K562 (cell line): ENCODE results near the gene RGL2. TPM values are rescaled to one million over a fixed set of nuclear protein-coding genes. Genes with fewer than 3 reads are reported as not detected.

Experiments
- BCL6 ChIP-seq: fragments of 250-450 bp; sonication (Bioruptor Pico); IDR thresholded peaks from 2 replicates; pipeline ENCODE4 v1.4.0; 2020
- CREB1 ChIP-seq, 2 experiments: sonication (generic) in 1 of 2; formaldehyde crosslinking in 1 of 2; IDR thresholded peaks; 2 replicates each; pipeline versions ENCODE4 v1.6.1 to v1.8.0; 2012 to 2022; ENCODE audit warnings: inconsistent platforms in 1 of 2, mild to moderate bottlenecking in 1 of 2, missing genetic modification reagents in 1 of 2, moderate library complexity in 1 of 2
- CTBP1 ChIP-seq: fragments of 450-650 bp; IDR thresholded peaks from 2 replicates; pipeline ENCODE4 v1.6.1; 2016; ENCODE audit warnings: borderline replicate concordance
- E4F1 ChIP-seq: fragments of 250-450 bp; sonication (Bioruptor Pico); IDR thresholded peaks from 2 replicates; pipeline ENCODE4 v1.5.0; 2021; ENCODE audit warnings: mild to moderate bottlenecking, borderline replicate concordance
- FIP1L1 ChIP-seq: fragments of 200-400 bp; formaldehyde crosslinking; IDR thresholded peaks from 2 replicates; pipeline ENCODE4 v1.6.1; 2018; ENCODE audit warnings: mild to moderate bottlenecking, low read depth, low read length; ENCODE audit not compliant: poor library complexity, severe bottlenecking
- HEY1 ChIP-seq: fragments of 250-450 bp; sonication (Bioruptor Pico); IDR thresholded peaks from 2 replicates; pipeline ENCODE4 v1.5.0; 2020; ENCODE audit warnings: mild to moderate bottlenecking, moderate library complexity, borderline replicate concordance
- HNRNPLL ChIP-seq: fragments of 200-400 bp; formaldehyde crosslinking; IDR thresholded peaks from 2 replicates; pipeline ENCODE4 v1.6.1; 2017; ENCODE audit warnings: low read length, low read depth, mild to moderate bottlenecking; ENCODE audit not compliant: poor library complexity, severe bottlenecking
- KLF10 ChIP-seq: fragments of 250-450 bp; sonication (Bioruptor Pico); IDR thresholded peaks from 2 replicates; pipeline ENCODE4 v1.6.1; 2021; ENCODE audit warnings: matching md5 sums
- MCM7 ChIP-seq, 2 experiments: fragments of 450-650 bp; IDR thresholded peaks; 2 replicates each; pipeline ENCODE4 v1.6.1; 2016 to 2018
- NUFIP1 ChIP-seq: fragments of 450-650 bp; IDR thresholded peaks from 2 replicates; pipeline ENCODE4 v1.6.1; 2018; ENCODE audit not compliant: partially characterized antibody
- PTRF ChIP-seq: fragments of 450-650 bp; IDR thresholded peaks from 2 replicates; pipeline ENCODE4 v1.6.1; 2016; ENCODE audit warnings: mild to moderate bottlenecking, missing genetic modification characterization, missing compliant biosample characterization
- SMAD4 ChIP-seq: fragments of 250-450 bp; sonication (Bioruptor Pico); conservative IDR thresholded peaks from 2 replicates; pipeline ENCODE4 v1.8.0; 2021; ENCODE audit warnings: inconsistent platforms, mild to moderate bottlenecking, moderate library complexity
- SPI1 ChIP-seq: IDR thresholded peaks from 2 replicates; pipeline ENCODE4 v1.6.1; 2011; ENCODE audit warnings: low read depth, low read length, control low read depth, borderline replicate concordance
- TAF9B ChIP-seq: fragments of 450-650 bp; IDR thresholded peaks from 2 replicates; pipeline ENCODE4 v1.6.1; 2018; ENCODE audit warnings: mild to moderate bottlenecking; ENCODE audit not compliant: partially characterized antibody
- TOE1 ChIP-seq, 2 experiments: fragments of 450-650 bp in 1 of 2; sonication (generic) in 1 of 2; formaldehyde crosslinking in 1 of 2; IDR thresholded peaks; 2 replicates each; pipeline versions ENCODE4 v1.7.1 to v1.8.0; 2016 to 2022; ENCODE audit warnings: borderline replicate concordance in 2 of 2, mild to moderate bottlenecking in 2 of 2, antibody characterized with exemption in 1 of 2, inconsistent platforms in 1 of 2, low read depth in 1 of 2, missing genetic modification reagents in 1 of 2, moderate library complexity in 1 of 2
- ZC3H11A ChIP-seq: IDR thresholded peaks from 2 replicates; pipeline ENCODE4 v1.6.1; 2012; ENCODE audit warnings: low read depth, low read length, improper control_type of control experiment
- ZFX ChIP-seq: sonication (generic); formaldehyde crosslinking; IDR thresholded peaks from 2 replicates; pipeline ENCODE4 v1.8.0; 2022; ENCODE audit warnings: mild to moderate bottlenecking, missing genetic modification reagents, moderate library complexity
- ZNF324 ChIP-seq: fragments of 250-450 bp; sonication (Bioruptor Pico); IDR thresholded peaks from 2 replicates; pipeline ENCODE4 v1.4.0; 2020; ENCODE audit warnings: mild to moderate bottlenecking
- polyA plus RNA-seq, 8 experiments: library from polyadenylated mRNA; depleted of rRNA in 4 of 8; stranded (reverse) in 5 of 8; unstranded in 3 of 8; fragments of >200 nt; fragmentation: Nextera tagmentation in 2 of 8; fragmentation: Illumina TruSeq in 1 of 8; extraction: Ambion mirVana in 2 of 8; extraction: Trizol in 1 of 8; gene quantifications; 2 replicates each; pipeline versions ENCODE4 v1.2.1 to v1.2.3, GENCODE V29; 2011 to 2014; ENCODE audit warnings: inconsistent platforms in 1 of 8, missing spikeins in 1 of 8
- total RNA-seq, 7 experiments: library from RNA; depleted of rRNA in 6 of 7; stranded (reverse); fragments of >200 nt in 6 of 7; fragmentation: Illumina TruSeq in 2 of 7; extraction: Trizol in 2 of 7; gene quantifications; 2 replicates each; pipeline versions ENCODE4 v1.2.1 to v1.2.3, GENCODE V29; 2011 to 2021; ENCODE audit warnings: low replicate concordance in 1 of 7
- TF ChIP-seq, protein P1 (sequence below), 2 experiments: fragments of 150-350 bp in 1 of 2; IDR thresholded peaks; 2 replicates each; pipeline ENCODE4 v1.6.1; 2012 to 2016; ENCODE audit warnings: low read depth in 2 of 2, low read length in 2 of 2, mild to moderate bottlenecking in 1 of 2, moderate library complexity in 1 of 2

The RGL2 gene
- total and polyA plus RNA-seq, 9 of the 15 experiments (the other 6 are each of a cell fraction or from before 2014, with no cell fraction given), result 1.8 to 57.1 (median 19.5) TPM

GRCh38 chr6:33314515-33314942 is 15.8 kb upstream of the RGL2 start (continued):
- TF ChIP-seq E4F1 (CRISPR knock-in tag) (no peak), ZFX (CRISPR knock-in tag) (no peak), FIP1L1 (no peak), PTRF (no peak), KLF10 (CRISPR knock-in tag) (no peak), BCL6 (CRISPR knock-in tag) (no peak), HEY1 (no peak), ZNF324 (CRISPR knock-in tag) (no peak), SMAD4 (CRISPR knock-in tag) (no peak), CTBP1 (no peak), CREB1 (IDR thresholded peaks at IDR 0.05) (no peak), CREB1 (CRISPR knock-in tag; IDR thresholded peaks at IDR 0.05) (no peak), TAF9B (no peak), SPI1 (no peak), NUFIP1 (no peak), ZC3H11A (no peak), HNRNPLL (no peak), MCM7 (IDR thresholded peaks at IDR 0.05) (no peak), TOE1 (IDR thresholded peaks at IDR 0.05; ENCODE audit: borderline replicate concordance) (0 out of 2 replicates have a peak, but pooled peaks have one; percentile 41), TOE1 (CRISPR knock-in tag; IDR thresholded peaks at IDR 0.05; ENCODE audit: borderline replicate concordance, low read depth) (no peak)
- TF ChIP-seq, protein P1, sequence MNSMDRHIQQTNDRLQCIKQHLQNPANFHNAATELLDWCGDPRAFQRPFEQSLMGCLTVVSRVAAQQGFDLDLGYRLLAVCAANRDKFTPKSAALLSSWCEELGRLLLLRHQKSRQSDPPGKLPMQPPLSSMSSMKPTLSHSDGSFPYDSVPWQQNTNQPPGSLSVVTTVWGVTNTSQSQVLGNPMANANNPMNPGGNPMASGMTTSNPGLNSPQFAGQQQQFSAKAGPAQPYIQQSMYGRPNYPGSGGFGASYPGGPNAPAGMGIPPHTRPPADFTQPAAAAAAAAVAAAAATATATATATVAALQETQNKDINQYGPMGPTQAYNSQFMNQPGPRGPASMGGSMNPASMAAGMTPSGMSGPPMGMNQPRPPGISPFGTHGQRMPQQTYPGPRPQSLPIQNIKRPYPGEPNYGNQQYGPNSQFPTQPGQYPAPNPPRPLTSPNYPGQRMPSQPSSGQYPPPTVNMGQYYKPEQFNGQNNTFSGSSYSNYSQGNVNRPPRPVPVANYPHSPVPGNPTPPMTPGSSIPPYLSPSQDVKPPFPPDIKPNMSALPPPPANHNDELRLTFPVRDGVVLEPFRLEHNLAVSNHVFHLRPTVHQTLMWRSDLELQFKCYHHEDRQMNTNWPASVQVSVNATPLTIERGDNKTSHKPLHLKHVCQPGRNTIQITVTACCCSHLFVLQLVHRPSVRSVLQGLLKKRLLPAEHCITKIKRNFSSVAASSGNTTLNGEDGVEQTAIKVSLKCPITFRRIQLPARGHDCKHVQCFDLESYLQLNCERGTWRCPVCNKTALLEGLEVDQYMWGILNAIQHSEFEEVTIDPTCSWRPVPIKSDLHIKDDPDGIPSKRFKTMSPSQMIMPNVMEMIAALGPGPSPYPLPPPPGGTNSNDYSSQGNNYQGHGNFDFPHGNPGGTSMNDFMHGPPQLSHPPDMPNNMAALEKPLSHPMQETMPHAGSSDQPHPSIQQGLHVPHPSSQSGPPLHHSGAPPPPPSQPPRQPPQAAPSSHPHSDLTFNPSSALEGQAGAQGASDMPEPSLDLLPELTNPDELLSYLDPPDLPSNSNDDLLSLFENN (IDR thresholded peaks at IDR 0.05; ENCODE audit: low read depth in 2 of 2, low read length in 2 of 2), result no peak
